ENCODE measurements around the gene ARL14EPL. TPM values are rescaled to one million over a fixed set of nuclear protein-coding genes. Genes with fewer than 3 reads are reported as not detected.
"Not testable (repeated sequence)": the region's sequence is repeated elsewhere in the genome, so short reads cannot be mapped to it uniquely, and the experiment has no call there.

The ARL14EPL gene
- total and polyA plus RNA-seq, 9 donors = 0.05 to 0.24 (median 0.13) TPM; not detected in 2

DNA sequence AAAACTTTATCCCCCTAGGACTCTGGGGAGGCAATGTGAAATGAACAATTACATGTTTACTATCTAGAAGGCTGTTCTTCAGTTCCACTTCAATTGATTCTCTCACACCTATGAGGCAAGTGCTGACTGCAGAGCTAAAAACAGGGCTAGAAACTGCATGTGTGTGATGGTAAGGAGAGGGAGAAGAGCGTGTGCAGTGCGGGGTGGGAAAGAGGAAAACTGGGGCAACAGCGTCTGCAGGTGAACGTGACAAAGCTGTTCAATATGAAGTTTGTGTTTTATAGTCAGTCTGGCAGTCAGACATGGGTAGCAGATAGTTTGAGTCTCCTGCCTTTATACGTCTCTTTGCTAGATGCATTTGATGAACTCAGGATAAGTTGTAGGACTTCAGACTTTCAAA is 45.9 kb downstream of the ARL14EPL start:
- Histone ChIP-seq H3K4me3 (ENCODE audit: low read length) (no peak overlapping the region), H3K36me3 (ENCODE audit: control insufficient read depth, insufficient read depth, low read length) (peaks cover 3% of the 10 kb centered on the region), H3K27me3 (ENCODE audit: control insufficient read depth, insufficient read depth, low read length) (no peaks in the 10 kb centered on the region), H3K4me1 (ENCODE audit: control insufficient read depth, insufficient read depth, low read length) (no peaks in the 10 kb centered on the region), H3K27ac (ENCODE audit: low read length) (no peak overlapping the region), H3K9me3 (replicated peaks; ENCODE audit: control insufficient read depth, low read depth, low read length) (no peaks in the 10 kb centered on the region)
- 83% methylated on average over 5 of the region's 5 CpGs for WGBS (ENCODE audit: insufficient coverage)
- no peak for DNase-seq

DNA sequence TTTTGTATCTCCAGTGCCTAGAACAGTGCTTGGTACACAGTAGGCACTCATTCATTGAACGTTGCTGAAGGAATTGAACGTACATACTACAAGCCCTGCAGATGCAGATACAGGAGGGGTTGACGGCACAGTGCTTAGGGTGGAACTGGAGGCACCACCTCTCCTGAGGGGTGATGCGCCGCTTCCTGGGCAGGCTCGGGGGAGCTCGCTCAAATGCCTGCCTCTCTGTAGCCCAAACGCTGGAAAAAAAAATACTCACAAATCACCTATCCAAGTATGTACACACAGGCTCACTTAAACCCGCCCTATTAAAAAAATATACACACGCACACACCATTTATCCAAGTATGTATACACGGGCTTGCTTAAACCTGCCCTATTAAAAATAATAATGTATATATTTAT is 52.0 kb downstream of the ARL14EPL start:
- Histone ChIP-seq H3K36me3 (ENCODE audit: control insufficient read depth, insufficient read depth, low read length) (peaks cover 3% of the 10 kb centered on the region), H3K27me3 (ENCODE audit: control insufficient read depth, insufficient read depth, low read length) (no peaks in the 10 kb centered on the region), H3K4me1 (ENCODE audit: control insufficient read depth, insufficient read depth, low read length) (peaks cover 11% of the 10 kb centered on the region), H3K4me3 (ENCODE audit: low read length) (peak overlapping the region; percentile 89), H3K27ac (ENCODE audit: low read length) (no peak overlapping the region), H3K9me3 (replicated peaks; ENCODE audit: control insufficient read depth, low read depth, low read length) (no peaks in the 10 kb centered on the region)
- 20% methylated on average over 5 of the region's 11 CpGs for WGBS (ENCODE audit: insufficient coverage)
- DNase-seq = peak; percentile 19

- Histone ChIP-seq H3K9me3 (replicated peaks; ENCODE audit: control insufficient read depth, low read depth, low read length) (no peaks in the 10 kb centered on the region), H3K27ac (ENCODE audit: low read length) (peak within 1 kb of the TSS; percentile 91), H3K36me3 (ENCODE audit: control insufficient read depth, insufficient read depth, low read length) (peaks cover 3% of the 10 kb centered on the region), H3K27me3 (ENCODE audit: control insufficient read depth, insufficient read depth, low read length) (no peaks in the 10 kb centered on the region), H3K4me3 (ENCODE audit: low read length) (peak within 1 kb of the TSS; percentile 89), H3K4me1 (ENCODE audit: control insufficient read depth, insufficient read depth, low read length) (peaks cover 11% of the 10 kb centered on the region)
- WGBS (ENCODE audit: insufficient coverage) = under 1% methylated on average over 61 of the region's 65 CpGs
- peak; percentile 94 for DNase-seq
These were observed 52.8 kb downstream of the ARL14EPL start, which contains the start of gene COMMD10 for GRCh38 chr5:116084871-116085715. Gene COMMD10, plus strand, starts transcription at chr5:116085025.

- not testable (repeated sequence) for H3K9me3 ChIP-seq (replicated peaks; ENCODE audit: control insufficient read depth, low read depth, low read length); H3K27me3 ChIP-seq (ENCODE audit: control insufficient read depth, insufficient read depth, low read length); H3K27ac ChIP-seq (ENCODE audit: low read length); H3K36me3 ChIP-seq (ENCODE audit: control insufficient read depth, insufficient read depth, low read length); DNase-seq; H3K4me3 ChIP-seq (ENCODE audit: low read length)
- 100% methylated on average over 2 of the region's 11 CpGs for WGBS (ENCODE audit: insufficient coverage)
- peaks cover 11% of the 10 kb centered on the region for H3K4me1 ChIP-seq (ENCODE audit: control insufficient read depth, insufficient read depth, low read length)
These were observed 54.0 kb downstream of the ARL14EPL start for GRCh38 chr5:116086309-116086708.

GRCh38 chr5:116088062-116088461 is 55.8 kb downstream of the ARL14EPL start:
- DNase-seq = no peak
- no peak overlapping the region for H3K4me3 ChIP-seq (ENCODE audit: low read length)
- peaks cover 11% of the 10 kb centered on the region for H3K4me1 ChIP-seq (ENCODE audit: control insufficient read depth, insufficient read depth, low read length)
- no peak overlapping the region for H3K27ac ChIP-seq (ENCODE audit: low read length)
- no peaks in the 10 kb centered on the region for H3K9me3 ChIP-seq (replicated peaks; ENCODE audit: control insufficient read depth, low read depth, low read length)
- H3K27me3 ChIP-seq (ENCODE audit: control insufficient read depth, insufficient read depth, low read length) = no peaks in the 10 kb centered on the region
- H3K36me3 ChIP-seq (ENCODE audit: control insufficient read depth, insufficient read depth, low read length) = peaks cover 8% of the 10 kb centered on the region

DNA sequence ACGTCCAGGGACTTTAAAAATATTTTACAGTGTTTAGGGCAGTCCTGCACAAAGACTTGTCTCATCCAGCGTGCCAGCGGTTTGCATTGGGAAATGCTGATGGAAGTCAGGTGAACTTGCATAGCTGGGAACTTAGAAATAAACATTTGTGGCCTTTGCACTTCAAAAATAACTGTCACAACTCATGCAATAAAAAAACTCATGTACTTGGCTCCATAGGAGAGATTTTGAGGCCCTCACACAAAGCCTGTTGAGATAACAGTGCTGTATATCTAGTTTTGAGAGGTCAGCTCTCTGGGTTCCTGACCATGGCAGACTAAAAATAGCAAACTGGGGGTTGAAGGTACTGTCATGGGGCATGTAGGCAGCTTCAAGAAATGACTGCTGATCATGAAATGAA is 58.0 kb downstream of the ARL14EPL start:
- Histone ChIP-seq H3K4me3 (ENCODE audit: low read length) (no peak overlapping the region), H3K27ac (ENCODE audit: low read length) (no peak overlapping the region), H3K9me3 (replicated peaks; ENCODE audit: control insufficient read depth, low read depth, low read length) (no peaks in the 10 kb centered on the region), H3K36me3 (ENCODE audit: control insufficient read depth, insufficient read depth, low read length) (peaks cover 15% of the 10 kb centered on the region), H3K4me1 (ENCODE audit: control insufficient read depth, insufficient read depth, low read length) (peaks cover 3% of the 10 kb centered on the region), H3K27me3 (ENCODE audit: control insufficient read depth, insufficient read depth, low read length) (no peaks in the 10 kb centered on the region)
- WGBS (ENCODE audit: insufficient coverage) = 90% methylated on average over 2 of the region's 3 CpGs
- DNase-seq = no peak

GRCh38 chr5:116091416-116091815 is 59.1 kb downstream of the ARL14EPL start:
- no peak overlapping the region for H3K4me3 ChIP-seq (ENCODE audit: low read length)
- H3K9me3 ChIP-seq (replicated peaks; ENCODE audit: control insufficient read depth, low read depth, low read length) = no peaks in the 10 kb centered on the region
- DNase-seq = no peak
- H3K27me3 ChIP-seq (ENCODE audit: control insufficient read depth, insufficient read depth, low read length) = no peaks in the 10 kb centered on the region
- WGBS (ENCODE audit: insufficient coverage) = no CpG with 5 or more reads among the region's 1 CpG
- H3K27ac ChIP-seq (ENCODE audit: low read length) = no peak overlapping the region
- H3K4me1 ChIP-seq (ENCODE audit: control insufficient read depth, insufficient read depth, low read length) = no peaks in the 10 kb centered on the region
- H3K36me3 ChIP-seq (ENCODE audit: control insufficient read depth, insufficient read depth, low read length) = peaks cover 15% of the 10 kb centered on the region

DNA sequence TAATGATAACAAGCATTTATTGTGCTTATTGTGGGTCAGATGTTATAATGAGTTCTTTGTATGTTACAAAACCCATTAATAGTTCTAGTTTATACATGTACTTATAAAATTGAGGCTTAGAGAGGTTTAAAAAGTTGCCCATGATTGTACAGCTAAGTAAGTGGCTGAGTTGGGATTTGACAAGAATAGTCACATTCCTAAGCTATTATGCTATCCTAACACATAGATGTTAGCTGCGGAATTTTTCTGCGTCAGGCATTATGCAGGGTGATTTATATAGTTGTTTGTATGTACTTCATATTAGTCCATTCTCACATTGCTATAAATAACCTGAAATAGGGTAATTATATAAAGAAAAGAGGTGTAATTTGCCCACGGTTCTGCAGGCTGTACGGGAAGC is 65.0 kb downstream of the ARL14EPL start:
- no peaks in the 10 kb centered on the region for H3K9me3 ChIP-seq (replicated peaks; ENCODE audit: control insufficient read depth, low read depth, low read length)
- H3K36me3 ChIP-seq (ENCODE audit: control insufficient read depth, insufficient read depth, low read length) = peaks cover 22% of the 10 kb centered on the region
- H3K4me3 ChIP-seq (ENCODE audit: low read length) = no peak overlapping the region
- WGBS (ENCODE audit: insufficient coverage) = 95% methylated on average over 2 of the region's 4 CpGs
- no peaks in the 10 kb centered on the region for H3K4me1 ChIP-seq (ENCODE audit: control insufficient read depth, insufficient read depth, low read length)
- H3K27ac ChIP-seq (ENCODE audit: low read length) = no peak overlapping the region
- no peaks in the 10 kb centered on the region for H3K27me3 ChIP-seq (ENCODE audit: control insufficient read depth, insufficient read depth, low read length)
- DNase-seq = no peak

DNA sequence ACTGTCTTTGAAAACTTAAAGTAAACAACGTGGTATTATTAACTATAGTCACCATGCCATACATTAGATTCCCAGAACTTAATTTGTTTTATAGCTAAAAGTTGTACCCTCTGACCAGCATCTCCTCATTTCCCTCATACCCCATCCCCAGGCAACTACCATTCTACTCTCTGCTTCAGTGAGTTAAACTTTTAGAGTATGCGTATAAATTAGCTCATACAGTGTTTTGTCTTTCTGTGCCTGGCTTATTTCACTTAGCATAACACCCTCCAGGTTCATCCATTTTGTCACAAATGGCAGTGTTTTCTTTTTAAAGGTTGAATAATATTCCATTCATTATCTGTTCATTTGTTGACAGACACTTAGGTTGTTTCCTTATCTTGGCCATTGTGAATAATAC is 66.7 kb downstream of the ARL14EPL start:
- Histone ChIP-seq H3K4me1 (ENCODE audit: control insufficient read depth, insufficient read depth, low read length) (no peaks in the 10 kb centered on the region), H3K4me3 (ENCODE audit: low read length) (no peak overlapping the region), H3K27me3 (ENCODE audit: control insufficient read depth, insufficient read depth, low read length) (no peaks in the 10 kb centered on the region), H3K36me3 (ENCODE audit: control insufficient read depth, insufficient read depth, low read length) (peaks cover 8% of the 10 kb centered on the region), H3K27ac (ENCODE audit: low read length) (no peak overlapping the region), H3K9me3 (replicated peaks; ENCODE audit: control insufficient read depth, low read depth, low read length) (no peaks in the 10 kb centered on the region)
- WGBS (ENCODE audit: insufficient coverage) = no CpG with 5 or more reads among the region's 2 CpGs
- DNase-seq = no peak

DNA sequence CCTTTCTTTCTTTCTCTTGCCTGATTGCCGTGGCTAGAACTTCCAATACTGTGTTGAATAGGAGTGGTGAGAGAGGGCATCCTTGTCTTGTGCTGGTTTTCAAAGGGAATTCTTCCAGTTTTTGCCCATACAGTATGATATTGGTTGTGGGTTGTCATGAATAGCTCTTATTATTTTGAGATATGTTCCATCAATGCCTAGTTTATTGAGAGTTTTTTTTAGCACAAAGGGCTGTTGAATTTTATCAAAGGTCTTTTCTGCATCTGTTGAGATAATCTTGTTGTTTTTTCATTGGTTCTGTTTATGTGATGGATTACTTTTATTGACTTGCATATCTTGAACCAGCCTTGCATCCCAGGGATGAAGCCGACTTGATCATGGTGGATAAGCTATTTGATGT is 72.7 kb downstream of the ARL14EPL start:
- WGBS (ENCODE audit: insufficient coverage) = 100% methylated on average over 1 of the region's 2 CpGs
- H3K4me3 ChIP-seq (ENCODE audit: low read length); H3K36me3 ChIP-seq (ENCODE audit: control insufficient read depth, insufficient read depth, low read length): not testable (repeated sequence)

More for the DNA sequence above, 72.7 kb downstream of the ARL14EPL start:
- DNase-seq; H3K9me3 ChIP-seq (replicated peaks; ENCODE audit: control insufficient read depth, low read depth, low read length); H3K27ac ChIP-seq (ENCODE audit: low read length); H3K4me1 ChIP-seq (ENCODE audit: control insufficient read depth, insufficient read depth, low read length); H3K27me3 ChIP-seq (ENCODE audit: control insufficient read depth, insufficient read depth, low read length): not testable (repeated sequence)
